ENCODE results near the gene MTRR. TPM values are rescaled to one million over a fixed set of nuclear protein-coding genes. Genes with fewer than 3 reads are reported as not detected.

MTRR gene
- total and polyA plus RNA-seq, 2 of the 8 experiments (the other 6 are each of a cell fraction or from before 2014, with no cell fraction given): 36.4 to 53.8 TPM

DNA sequence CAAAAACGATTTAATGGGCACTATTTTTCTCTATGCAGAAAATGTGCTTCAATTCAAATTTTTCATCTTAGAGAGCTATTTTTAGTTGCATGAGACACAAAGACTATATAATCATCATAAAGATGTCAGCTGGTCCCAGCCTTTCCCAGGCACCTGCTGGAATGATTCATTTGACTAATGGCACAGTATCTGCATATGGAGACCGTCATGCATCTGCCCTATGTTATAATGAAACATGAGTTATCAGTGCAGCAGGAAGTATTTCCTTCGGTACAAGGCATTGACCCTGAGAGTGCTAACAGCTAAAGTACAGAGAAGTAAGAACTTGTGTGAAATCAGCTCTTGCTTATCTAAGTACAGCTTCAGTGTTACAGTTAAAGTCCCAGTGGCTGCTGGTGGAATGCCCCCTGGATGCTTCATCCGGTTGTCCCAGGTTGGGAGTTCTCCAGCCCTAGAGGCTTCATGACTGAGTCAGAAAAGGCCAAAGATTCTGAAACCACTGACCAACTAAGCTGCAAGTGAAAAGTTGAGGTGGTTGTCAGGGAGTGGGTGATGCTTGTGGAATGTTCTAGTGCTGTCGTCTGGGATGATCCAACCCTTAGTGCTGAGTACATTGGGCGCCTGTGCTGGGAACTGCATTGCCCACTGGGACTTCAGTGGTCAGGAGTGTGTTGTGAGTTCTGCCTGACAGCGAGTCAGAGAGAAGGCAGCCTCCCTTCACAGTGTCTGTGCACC is 57.2 kb downstream of the MTRR start (continued):
- TF ChIP-seq BCL11A (IDR thresholded peaks at IDR 0.05; ENCODE audit: low read depth in 2 of 2, low read length in 2 of 2): no peak
- TF ChIP-seq SP2 (IDR thresholded peaks at IDR 0.05; ENCODE audit: low read length): no peak
- no peak for TF ChIP-seq ASH2L (IDR thresholded peaks at IDR 0.05; ENCODE audit: low read length)
- TF ChIP-seq CHD2 (IDR thresholded peaks at IDR 0.05; ENCODE audit: low read length): no peak
- TF ChIP-seq CREB1 (IDR thresholded peaks at IDR 0.05): no peak
- TF ChIP-seq, protein P1, sequence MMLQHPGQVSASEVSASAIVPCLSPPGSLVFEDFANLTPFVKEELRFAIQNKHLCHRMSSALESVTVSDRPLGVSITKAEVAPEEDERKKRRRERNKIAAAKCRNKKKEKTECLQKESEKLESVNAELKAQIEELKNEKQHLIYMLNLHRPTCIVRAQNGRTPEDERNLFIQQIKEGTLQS (IDR thresholded peaks at IDR 0.05; ENCODE audit: insufficient read depth, low read depth, low read length): no peak

Data from H1 (cell line).